Body of pancreas (tissue), 4 donors: ENCODE measurements around the gene MCF2L2.

Experiments
- POLR2A ChIP-seq, 3 donors: fragments of 450-650 bp; IDR thresholded peaks; one replicate each; pipeline ENCODE4 v1.6.1; 2016; ENCODE audit warnings: antibody characterized with exemption in 3 of 3, mild to moderate bottlenecking in 2 of 3
- TF ChIP-seq, protein P1 (sequence below), 7 experiments: fragments of 450-650 bp in 4 of 7; fragments of 200-600 bp in 3 of 7; sonication (generic) in 3 of 7; IDR thresholded peaks; one replicate each; pipeline ENCODE4 v1.5.1; 2016 to 2019; ENCODE audit warnings: antibody characterized with exemption in 7 of 7

DNA sequence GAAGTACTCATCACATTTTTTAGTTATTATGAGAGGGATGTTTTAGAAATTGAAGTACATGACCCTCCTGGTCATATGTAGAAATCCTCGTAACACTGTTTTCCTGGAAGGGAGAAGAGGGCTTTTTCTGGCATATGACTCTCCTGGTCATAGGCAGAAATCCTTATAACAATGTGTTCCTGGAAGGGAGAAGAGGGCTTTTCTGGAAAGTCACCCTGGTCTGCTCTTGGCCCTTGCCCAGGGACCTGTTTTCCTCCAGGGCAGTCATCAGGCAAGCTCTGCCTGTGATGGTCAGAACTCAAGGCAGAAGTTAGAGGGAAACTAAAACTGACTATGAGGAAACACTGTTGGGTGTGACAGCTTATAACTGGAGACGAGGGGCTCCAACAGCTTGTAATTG, 293.6 kb downstream of the MCF2L2 start:
- no peak for TF ChIP-seq POLR2A (IDR thresholded peaks at IDR 0.05)
- TF ChIP-seq, protein P1, sequence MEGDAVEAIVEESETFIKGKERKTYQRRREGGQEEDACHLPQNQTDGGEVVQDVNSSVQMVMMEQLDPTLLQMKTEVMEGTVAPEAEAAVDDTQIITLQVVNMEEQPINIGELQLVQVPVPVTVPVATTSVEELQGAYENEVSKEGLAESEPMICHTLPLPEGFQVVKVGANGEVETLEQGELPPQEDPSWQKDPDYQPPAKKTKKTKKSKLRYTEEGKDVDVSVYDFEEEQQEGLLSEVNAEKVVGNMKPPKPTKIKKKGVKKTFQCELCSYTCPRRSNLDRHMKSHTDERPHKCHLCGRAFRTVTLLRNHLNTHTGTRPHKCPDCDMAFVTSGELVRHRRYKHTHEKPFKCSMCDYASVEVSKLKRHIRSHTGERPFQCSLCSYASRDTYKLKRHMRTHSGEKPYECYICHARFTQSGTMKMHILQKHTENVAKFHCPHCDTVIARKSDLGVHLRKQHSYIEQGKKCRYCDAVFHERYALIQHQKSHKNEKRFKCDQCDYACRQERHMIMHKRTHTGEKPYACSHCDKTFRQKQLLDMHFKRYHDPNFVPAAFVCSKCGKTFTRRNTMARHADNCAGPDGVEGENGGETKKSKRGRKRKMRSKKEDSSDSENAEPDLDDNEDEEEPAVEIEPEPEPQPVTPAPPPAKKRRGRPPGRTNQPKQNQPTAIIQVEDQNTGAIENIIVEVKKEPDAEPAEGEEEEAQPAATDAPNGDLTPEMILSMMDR (IDR thresholded peaks at IDR 0.05), result no peak
